HFF-Myc (cell line): Measurements from ENCODE around the gene ZNRD2.

Experiments used
- DNase-seq: peaks from one replicate; pipeline ENCODE4 v3.0.0-alpha.2; 2011; ENCODE audit warnings: low read depth; ENCODE audit errors: extremely low read depth
- H3K4me3 ChIP-seq: replicated peaks from 2 replicates; pipeline ENCODE4 v1.5.1; 2011; ENCODE audit warnings: low read depth, mild to moderate bottlenecking, control low read depth, low read length
- TF ChIP-seq, protein P1 (sequence below): IDR thresholded peaks from 2 replicates; pipeline ENCODE4 v1.5.1; 2012; ENCODE audit warnings: mild to moderate bottlenecking, low read depth, low read length, control low read depth; ENCODE audit errors: missing control alignments

ZNRD2 gene

DNA sequence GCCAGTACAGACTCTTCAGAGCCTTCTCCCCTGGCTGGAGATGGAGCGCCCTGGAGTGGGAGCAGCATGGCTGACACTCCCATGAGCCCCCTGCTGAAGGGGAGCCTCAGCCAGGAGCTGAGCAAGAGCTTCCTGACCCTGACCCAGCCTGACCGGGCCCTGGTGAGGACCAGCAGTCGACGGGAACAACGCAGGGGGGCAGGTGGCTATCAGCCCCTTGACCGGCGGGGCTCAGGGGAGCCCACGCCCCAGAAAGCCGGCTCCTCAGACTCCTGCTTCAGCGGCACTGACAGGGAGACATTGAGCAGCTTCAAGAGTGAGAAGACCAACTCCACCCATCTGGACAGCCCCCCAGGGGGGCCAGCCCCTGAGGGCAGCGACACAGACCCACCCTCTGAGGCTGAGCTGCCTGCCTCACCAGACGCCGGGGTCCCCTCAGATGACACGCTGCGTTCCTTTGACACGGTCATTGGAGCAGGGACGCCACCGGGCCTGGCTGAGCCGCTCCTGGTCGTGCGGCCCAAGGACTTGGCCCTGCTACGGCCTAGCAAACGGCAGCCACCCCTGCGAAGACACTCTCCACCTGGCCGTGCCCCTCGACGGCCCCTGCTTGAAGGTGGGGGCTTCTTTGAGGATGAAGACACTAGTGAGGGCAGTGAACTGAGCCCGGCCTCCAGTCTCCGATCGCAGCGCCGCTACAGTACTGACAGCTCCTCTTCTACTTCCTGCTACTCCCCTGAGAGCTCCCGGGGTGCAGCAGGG, 47.9 kb downstream of the ZNRD2 start:
- TF ChIP-seq, protein P1, sequence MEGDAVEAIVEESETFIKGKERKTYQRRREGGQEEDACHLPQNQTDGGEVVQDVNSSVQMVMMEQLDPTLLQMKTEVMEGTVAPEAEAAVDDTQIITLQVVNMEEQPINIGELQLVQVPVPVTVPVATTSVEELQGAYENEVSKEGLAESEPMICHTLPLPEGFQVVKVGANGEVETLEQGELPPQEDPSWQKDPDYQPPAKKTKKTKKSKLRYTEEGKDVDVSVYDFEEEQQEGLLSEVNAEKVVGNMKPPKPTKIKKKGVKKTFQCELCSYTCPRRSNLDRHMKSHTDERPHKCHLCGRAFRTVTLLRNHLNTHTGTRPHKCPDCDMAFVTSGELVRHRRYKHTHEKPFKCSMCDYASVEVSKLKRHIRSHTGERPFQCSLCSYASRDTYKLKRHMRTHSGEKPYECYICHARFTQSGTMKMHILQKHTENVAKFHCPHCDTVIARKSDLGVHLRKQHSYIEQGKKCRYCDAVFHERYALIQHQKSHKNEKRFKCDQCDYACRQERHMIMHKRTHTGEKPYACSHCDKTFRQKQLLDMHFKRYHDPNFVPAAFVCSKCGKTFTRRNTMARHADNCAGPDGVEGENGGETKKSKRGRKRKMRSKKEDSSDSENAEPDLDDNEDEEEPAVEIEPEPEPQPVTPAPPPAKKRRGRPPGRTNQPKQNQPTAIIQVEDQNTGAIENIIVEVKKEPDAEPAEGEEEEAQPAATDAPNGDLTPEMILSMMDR, result no peak
- H3K4me3 ChIP-seq, result no peak overlapping the region
- no peak for DNase-seq

DNA sequence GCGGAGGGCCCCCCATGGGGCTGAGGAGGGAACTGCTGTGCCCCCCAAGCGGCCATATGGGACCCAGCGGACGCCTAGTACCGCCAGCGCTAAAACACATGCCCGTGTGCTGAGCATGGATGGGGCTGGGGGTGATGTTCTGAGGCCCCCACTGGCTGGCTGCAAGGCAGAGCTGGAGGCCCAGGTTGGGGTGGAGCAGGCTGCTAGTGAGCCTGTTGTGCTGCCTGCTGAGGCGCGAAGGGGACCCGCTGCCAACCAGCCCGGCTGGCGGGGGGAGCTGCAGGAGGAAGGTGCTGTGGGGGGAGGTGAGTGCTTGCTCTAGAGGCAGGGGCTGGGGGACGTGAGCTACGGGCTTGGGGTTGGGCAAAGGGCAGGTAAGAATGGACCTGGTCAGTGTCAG, 48.5 kb downstream of the ZNRD2 start:
- TF ChIP-seq, protein P1, result no peak
- DNase-seq, result no peak
- H3K4me3 ChIP-seq, result no peak overlapping the region

DNA sequence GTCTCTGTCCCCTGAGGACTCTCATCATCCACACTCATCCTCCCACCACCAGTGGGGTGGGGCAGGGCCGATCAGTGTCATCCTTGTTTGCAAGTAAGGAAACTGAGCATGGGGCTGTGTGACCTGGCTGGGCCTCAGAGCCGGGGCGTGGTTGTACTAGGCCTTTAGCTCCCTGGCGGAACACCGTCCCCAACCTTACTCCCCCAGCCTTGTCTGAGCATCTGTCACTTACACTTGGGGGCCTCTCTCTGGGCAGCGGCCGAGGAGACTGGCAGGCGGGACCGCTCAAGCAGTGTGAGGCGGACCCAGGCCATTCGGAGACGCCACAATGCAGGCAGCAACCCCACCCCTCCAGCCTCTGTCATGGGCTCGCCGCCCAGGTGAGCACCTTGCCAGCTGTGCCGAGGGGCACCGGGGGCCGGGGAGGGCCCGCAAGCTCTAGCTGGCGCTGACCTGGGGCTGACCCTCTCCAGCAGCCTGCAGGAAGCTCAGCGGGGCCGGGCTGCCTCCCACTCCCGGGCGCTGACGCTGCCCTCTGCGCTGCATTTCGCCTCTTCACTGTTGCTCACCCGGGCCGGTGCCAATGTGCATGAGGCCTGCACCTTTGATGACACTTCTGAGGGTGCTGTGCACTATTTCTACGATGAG, 49.1 kb downstream of the ZNRD2 start:
- no peak for DNase-seq
- TF ChIP-seq, protein P1, result no peak
- no peak overlapping the region for H3K4me3 ChIP-seq

DNA sequence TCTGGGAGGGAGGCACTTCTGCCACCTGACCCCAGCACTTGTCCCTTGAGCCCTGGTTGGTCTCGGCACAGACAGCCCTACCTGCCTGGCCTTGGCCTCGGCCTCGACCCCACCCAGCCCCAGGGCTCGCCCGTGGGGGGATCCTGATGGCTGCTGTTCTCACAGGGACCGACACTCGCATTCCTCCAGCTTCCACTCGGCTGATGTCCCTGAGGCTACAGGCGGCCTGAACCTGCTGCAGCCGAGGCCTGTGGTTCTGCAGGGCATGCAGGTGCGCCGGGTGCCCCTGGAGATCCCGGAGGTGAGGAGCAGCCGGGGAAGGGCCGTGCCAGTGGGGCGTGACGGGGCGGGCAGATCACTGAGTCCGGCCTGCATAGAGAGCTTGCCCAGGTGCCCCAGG, 50.4 kb downstream of the ZNRD2 start:
- no peak for DNase-seq
- no peak overlapping the region for H3K4me3 ChIP-seq
- TF ChIP-seq, protein P1, result no peak

DNA sequence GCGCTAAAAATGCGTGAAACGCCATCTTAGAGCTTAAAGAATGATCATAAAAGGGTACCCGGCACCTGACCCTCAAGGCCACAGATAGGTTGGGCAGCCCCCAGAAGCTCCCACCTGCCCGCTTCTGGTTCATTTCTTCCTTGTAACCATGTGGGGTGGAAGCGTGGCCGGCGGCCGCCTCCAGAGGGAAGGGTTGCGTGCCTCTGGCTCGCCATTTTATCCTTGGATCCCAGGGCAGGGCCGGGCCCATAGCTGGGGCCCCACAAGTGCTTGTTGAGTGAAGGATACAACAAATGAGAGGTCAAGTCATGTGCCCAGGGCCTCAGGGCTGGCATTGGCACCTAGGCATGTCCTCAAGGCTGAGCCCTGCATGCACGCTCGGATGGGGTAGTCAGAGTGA, 51.2 kb downstream of the ZNRD2 start:
- no peak overlapping the region for H3K4me3 ChIP-seq
- DNase-seq, result no peak
- TF ChIP-seq, protein P1, result no peak
